Measurements from ENCODE around the gene RASIP1. TPM values are rescaled to one million over a fixed set of nuclear protein-coding genes. Genes with fewer than 3 reads are reported as not detected.

The RASIP1 gene
- total RNA-seq, 1 donor from 2014 or later: 85.9 TPM

DNA sequence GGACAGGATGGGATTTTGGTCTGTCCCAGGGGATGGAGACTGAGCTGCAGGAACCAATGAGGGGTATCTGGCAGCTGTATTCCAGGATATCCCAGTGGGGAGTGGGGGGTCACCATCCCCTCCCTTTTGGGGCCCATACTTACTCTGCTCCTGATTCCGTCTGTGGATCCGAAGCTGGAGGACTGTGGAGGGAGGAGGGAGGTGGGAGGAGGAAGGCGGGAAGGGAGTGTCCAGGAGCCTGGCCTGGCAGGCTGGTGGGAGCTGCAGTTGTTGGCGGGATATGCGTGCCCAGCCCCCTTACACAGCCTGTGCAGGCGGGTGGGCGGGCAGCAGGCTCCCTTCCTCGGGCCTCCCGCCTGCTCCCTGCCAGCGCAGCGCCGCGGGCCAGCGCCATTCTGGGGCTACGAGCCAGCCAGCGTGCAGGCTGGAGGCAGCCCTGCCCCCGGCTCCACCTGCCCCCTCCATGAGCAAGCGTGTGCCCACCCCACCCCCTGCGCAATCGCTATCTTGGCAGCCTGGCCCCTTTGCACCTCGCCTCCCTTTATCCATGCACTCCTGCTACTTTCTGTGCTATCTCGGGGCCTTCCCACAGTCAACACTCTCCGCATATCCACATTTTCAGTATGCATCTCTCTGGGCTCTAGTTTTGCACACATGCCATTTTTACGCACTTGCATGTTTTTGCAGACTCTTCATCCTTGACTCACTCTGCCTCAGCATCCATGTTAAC is 23.7 kb downstream of the RASIP1 start:
- Histone ChIP-seq H3K36me3 (no peaks in the 10 kb centered on the region), H3K27ac (peak overlapping the region; percentile 19 to 45), H3K4me1 (peaks cover 15 to 24% of the 10 kb centered on the region in 2 donors), H3K9me3 (no peaks in the 10 kb centered on the region), H3K27me3 (no peaks in the 10 kb centered on the region), H3K4me3 (peak overlapping the region; percentile 8 to 50)
- no peak for TF ChIP-seq CTCF (IDR thresholded peaks at IDR 0.05)
- no peak for DNase-seq (ENCODE audit: low spot score in 2 of 2)
- intact Hi-C loops (cut with DNase I): loop anchor here (10.0 kb wide), 1 partner anchor 352 kb away; the partner anchor contains the start of genes SYNGR4 and TMEM143

GRCh38 chr19:48715681-48716171 is 24.7 kb downstream of the RASIP1 start:
- intact Hi-C loops (cut with DNase I): loop anchor here (2.0 to 10.0 kb wide), 2 partner anchors 41 to 351 kb away; partner anchors contain the start of genes SYNGR4 and TMEM143
- Histone ChIP-seq H3K4me3 (peak overlapping the region in 1 of 2 donors; percentile 75), H3K36me3 (no peaks in the 10 kb centered on the region), H3K27me3 (no peaks in the 10 kb centered on the region), H3K27ac (peak overlapping the region; percentile 8 to 45), H3K9me3 (no peaks in the 10 kb centered on the region), H3K4me1 (peaks cover 15 to 24% of the 10 kb centered on the region in 2 donors)
- TF ChIP-seq CTCF (IDR thresholded peaks at IDR 0.05): no peak
- DNase-seq (ENCODE audit: low spot score in 2 of 2): no peak

GRCh38 chr19:48714759-48715675 is 25.4 kb downstream of the RASIP1 start:
- Histone ChIP-seq H3K36me3 (no peaks in the 10 kb centered on the region), H3K27ac (peak overlapping the region; percentile 69 to 79), H3K27me3 (no peaks in the 10 kb centered on the region), H3K4me3 (peak overlapping the region; percentile 42 to 75), H3K9me3 (no peaks in the 10 kb centered on the region), H3K4me1 (peaks cover 15 to 20% of the 10 kb centered on the region in 2 donors)
- TF ChIP-seq CTCF (IDR thresholded peaks at IDR 0.05): no peak
- intact Hi-C loops (cut with DNase I): loop anchor here (1.0 to 10.0 kb wide), 5 partner anchors 23 to 350 kb away; partner anchors contain the start of genes CA11, HSD17B14, SYNGR4 and TMEM143
- no peak for DNase-seq (ENCODE audit: low spot score in 2 of 2)

GRCh38 chr19:48713864-48714755 is 26.3 kb downstream of the RASIP1 start:
- Histone ChIP-seq H3K27ac (peak overlapping the region; percentile 69 to 79), H3K9me3 (no peaks in the 10 kb centered on the region), H3K36me3 (no peaks in the 10 kb centered on the region), H3K4me3 (peak overlapping the region; percentile 64 to 75), H3K4me1 (peaks cover 12 to 18% of the 10 kb centered on the region in 2 donors), H3K27me3 (no peaks in the 10 kb centered on the region)
- intact Hi-C loops (cut with DNase I): loop anchor here (1.0 to 10.0 kb wide), 5 partner anchors 24 to 349 kb away; partner anchors contain the start of genes CA11, HSD17B14, SYNGR4 and TMEM143
- TF ChIP-seq CTCF (IDR thresholded peaks at IDR 0.05): no peak
- DNase-seq (ENCODE audit: low spot score in 2 of 2): peak; percentile 97 to 99

All from ascending aorta (tissue), 2 donors.